ENCODE results near the gene SLC44A2.

Gene SLC44A2

GRCh38 chr19:10587022-10587838 lies 38.1 kb upstream of the SLC44A2 start, which contains the start of gene AP1M2:
Gene AP1M2 (minus strand): TSS chr19:10587312. CDS start chr19:10587231, 81 bp downstream.
- TF ChIP-seq, protein P1, sequence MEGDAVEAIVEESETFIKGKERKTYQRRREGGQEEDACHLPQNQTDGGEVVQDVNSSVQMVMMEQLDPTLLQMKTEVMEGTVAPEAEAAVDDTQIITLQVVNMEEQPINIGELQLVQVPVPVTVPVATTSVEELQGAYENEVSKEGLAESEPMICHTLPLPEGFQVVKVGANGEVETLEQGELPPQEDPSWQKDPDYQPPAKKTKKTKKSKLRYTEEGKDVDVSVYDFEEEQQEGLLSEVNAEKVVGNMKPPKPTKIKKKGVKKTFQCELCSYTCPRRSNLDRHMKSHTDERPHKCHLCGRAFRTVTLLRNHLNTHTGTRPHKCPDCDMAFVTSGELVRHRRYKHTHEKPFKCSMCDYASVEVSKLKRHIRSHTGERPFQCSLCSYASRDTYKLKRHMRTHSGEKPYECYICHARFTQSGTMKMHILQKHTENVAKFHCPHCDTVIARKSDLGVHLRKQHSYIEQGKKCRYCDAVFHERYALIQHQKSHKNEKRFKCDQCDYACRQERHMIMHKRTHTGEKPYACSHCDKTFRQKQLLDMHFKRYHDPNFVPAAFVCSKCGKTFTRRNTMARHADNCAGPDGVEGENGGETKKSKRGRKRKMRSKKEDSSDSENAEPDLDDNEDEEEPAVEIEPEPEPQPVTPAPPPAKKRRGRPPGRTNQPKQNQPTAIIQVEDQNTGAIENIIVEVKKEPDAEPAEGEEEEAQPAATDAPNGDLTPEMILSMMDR (IDR thresholded peaks at IDR 0.05; ENCODE audit: low read depth, low read length) = no peak
- DNase-seq (ENCODE audit: extremely low read depth, low read depth) = no peak

- TF ChIP-seq, protein P1 (IDR thresholded peaks at IDR 0.05; ENCODE audit: low read depth, low read length) = no peak
- no peak for DNase-seq (ENCODE audit: extremely low read depth, low read depth)
These were observed 37.6 kb upstream of the SLC44A2 start for GRCh38 chr19:10587839-10588150.

- TF ChIP-seq, protein P1 (IDR thresholded peaks at IDR 0.05; ENCODE audit: low read depth, low read length) = no peak
- no peak for DNase-seq (ENCODE audit: extremely low read depth, low read depth)
These were observed 32.2 kb upstream of the SLC44A2 start for GRCh38 chr19:10593148-10593547.

- no peak for DNase-seq (ENCODE audit: extremely low read depth, low read depth)
- TF ChIP-seq, protein P1 (IDR thresholded peaks at IDR 0.05; ENCODE audit: low read depth, low read length) = no peak
These were observed 31.3 kb upstream of the SLC44A2 start for GRCh38 chr19:10593820-10594637.

DNA sequence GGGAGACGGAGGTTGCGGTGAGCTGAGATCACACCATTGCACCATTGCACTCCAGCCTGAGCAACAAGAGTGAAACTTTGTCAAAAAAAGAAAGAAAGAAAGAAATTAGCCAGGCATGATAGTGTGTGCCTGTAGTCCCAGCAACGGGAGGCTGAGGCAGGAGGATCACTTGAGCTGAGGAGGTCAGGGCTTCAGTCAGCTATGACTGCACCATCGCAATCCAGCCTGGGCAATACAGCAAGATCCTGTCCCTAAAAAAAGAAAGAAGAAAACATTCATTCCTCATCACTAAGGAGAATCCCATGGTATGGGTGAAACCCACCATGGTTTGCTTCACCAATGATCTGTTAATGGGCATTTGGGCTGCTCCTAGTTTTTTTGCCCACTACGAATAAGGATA lies 25.2 kb upstream of the SLC44A2 start:
- TF ChIP-seq, protein P1 (IDR thresholded peaks at IDR 0.05; ENCODE audit: low read depth, low read length) = no peak
- DNase-seq (ENCODE audit: extremely low read depth, low read depth) = no peak

DNA sequence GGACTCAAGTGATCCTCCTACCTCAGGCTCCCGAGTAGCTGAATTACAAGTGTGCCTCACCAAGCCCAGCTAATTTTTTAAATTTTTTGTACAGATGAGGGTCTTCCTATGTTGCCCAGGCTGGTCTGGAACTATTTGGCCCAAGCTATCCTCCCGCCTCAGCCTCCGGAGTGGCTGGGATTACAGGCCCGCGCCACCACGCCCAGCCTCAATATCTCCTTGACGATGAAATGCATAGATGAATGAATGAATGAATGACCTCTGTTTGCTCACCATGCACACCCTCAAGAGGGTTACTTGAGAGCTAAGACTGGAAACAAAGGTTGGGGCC lies 23.4 kb upstream of the SLC44A2 start:
- DNase-seq (ENCODE audit: extremely low read depth, low read depth) = no peak
- TF ChIP-seq, protein P1 (IDR thresholded peaks at IDR 0.05; ENCODE audit: low read depth, low read length) = no peak
